ENCODE data around the gene RHOD. TPM values are rescaled to one million over a fixed set of nuclear protein-coding genes. Genes with fewer than 3 reads are reported as not detected.

Gene RHOD
- total RNA-seq, 3 donors from 2014 or later = 3.3 to 7.2 (median 3.9) TPM

GRCh38 chr11:67015048-67015447 lies 41.6 kb upstream of the RHOD start:
- no peak for TF ChIP-seq CTCF (IDR thresholded peaks at IDR 0.05)
- intact Hi-C loops (cut with DNase I, micrococcal nuclease) = no loop called here
- DNase-seq (no peak), ATAC-seq (no peak)
- no peaks in the 10 kb centered on the region for H3K4me1 ChIP-seq (ENCODE audit: low read depth)
- H3K36me3 ChIP-seq (ENCODE audit: low read depth) = no peaks in the 10 kb centered on the region
- no peaks in the 10 kb centered on the region for H3K9me3 ChIP-seq
- H3K4me3 ChIP-seq = no peak overlapping the region

GRCh38 chr11:67016550-67016949 lies 40.1 kb upstream of the RHOD start:
- intact Hi-C loops (cut with DNase I, micrococcal nuclease) = no loop called here
- no peaks in the 10 kb centered on the region for H3K9me3 ChIP-seq
- TF ChIP-seq CTCF (IDR thresholded peaks at IDR 0.05) = no peak
- H3K36me3 ChIP-seq (ENCODE audit: low read depth) = no peaks in the 10 kb centered on the region
- no peak overlapping the region for H3K4me3 ChIP-seq
- H3K4me1 ChIP-seq (ENCODE audit: low read depth) = no peaks in the 10 kb centered on the region
- no peak for ATAC-seq
- DNase-seq = no peak

- no peak overlapping the region for H3K4me3 ChIP-seq
- intact Hi-C loops (cut with DNase I, micrococcal nuclease) = no loop called here
Measured at GRCh38 chr11:67020949-67021348, 35.7 kb upstream of the RHOD start.

GRCh38 chr11:67022341-67022933 lies 34.2 kb upstream of the RHOD start:
- peak; percentile 82 for ATAC-seq
- TF ChIP-seq CTCF (IDR thresholded peaks at IDR 0.05) = no peak
- Histone ChIP-seq H3K36me3 (ENCODE audit: low read depth) (no peaks in the 10 kb centered on the region), H3K4me3 (no peak overlapping the region), H3K9me3 (no peaks in the 10 kb centered on the region), H3K4me1 (ENCODE audit: low read depth) (peaks cover 15% of the 10 kb centered on the region)
- peak; percentile 38 to 75 (median 69) for DNase-seq
- intact Hi-C loops (cut with DNase I, micrococcal nuclease) = no loop called here

More at GRCh38 chr11:67020949-67021348, 35.7 kb upstream of the RHOD start:
- no peaks in the 10 kb centered on the region for H3K9me3 ChIP-seq
- DNase-seq = no peak
- peaks cover 15% of the 10 kb centered on the region for H3K4me1 ChIP-seq (ENCODE audit: low read depth)
- no peaks in the 10 kb centered on the region for H3K36me3 ChIP-seq (ENCODE audit: low read depth)
- no peak for TF ChIP-seq CTCF (IDR thresholded peaks at IDR 0.05)
- no peak for ATAC-seq

GRCh38 chr11:67022961-67023956 lies 33.4 kb upstream of the RHOD start, which contains the start of gene SYT12:
TSS of gene SYT12 (plus strand) at chr11:67023134. CDS start at chr11:67030145, 7,011 bp downstream.
- intact Hi-C loops (cut with DNase I, micrococcal nuclease) = no loop called here
- Histone ChIP-seq H3K4me1 (ENCODE audit: low read depth) (peaks cover 15% of the 10 kb centered on the region), H3K9me3 (no peaks in the 10 kb centered on the region), H3K36me3 (ENCODE audit: low read depth) (no peaks in the 10 kb centered on the region), H3K4me3 (no peak within 1 kb of the TSS)
- TF ChIP-seq CTCF (IDR thresholded peaks at IDR 0.05) = no peak
- ATAC-seq (peak; percentile 22), DNase-seq (no peak)
